Stimulated activated naive CD4-positive, alpha-beta T cell (primary cell): ENCODE results near the gene NXPE3.
"Not testable (repeated sequence)": the region's sequence is repeated elsewhere in the genome, so short reads cannot be mapped to it uniquely, and the experiment has no call there.

Source experiments
- DNase-seq, 6 experiments: peaks; one replicate each; lab custom pipeline; 2025; lab: John Stamatoyannopoulos, UW

Gene NXPE3

DNA sequence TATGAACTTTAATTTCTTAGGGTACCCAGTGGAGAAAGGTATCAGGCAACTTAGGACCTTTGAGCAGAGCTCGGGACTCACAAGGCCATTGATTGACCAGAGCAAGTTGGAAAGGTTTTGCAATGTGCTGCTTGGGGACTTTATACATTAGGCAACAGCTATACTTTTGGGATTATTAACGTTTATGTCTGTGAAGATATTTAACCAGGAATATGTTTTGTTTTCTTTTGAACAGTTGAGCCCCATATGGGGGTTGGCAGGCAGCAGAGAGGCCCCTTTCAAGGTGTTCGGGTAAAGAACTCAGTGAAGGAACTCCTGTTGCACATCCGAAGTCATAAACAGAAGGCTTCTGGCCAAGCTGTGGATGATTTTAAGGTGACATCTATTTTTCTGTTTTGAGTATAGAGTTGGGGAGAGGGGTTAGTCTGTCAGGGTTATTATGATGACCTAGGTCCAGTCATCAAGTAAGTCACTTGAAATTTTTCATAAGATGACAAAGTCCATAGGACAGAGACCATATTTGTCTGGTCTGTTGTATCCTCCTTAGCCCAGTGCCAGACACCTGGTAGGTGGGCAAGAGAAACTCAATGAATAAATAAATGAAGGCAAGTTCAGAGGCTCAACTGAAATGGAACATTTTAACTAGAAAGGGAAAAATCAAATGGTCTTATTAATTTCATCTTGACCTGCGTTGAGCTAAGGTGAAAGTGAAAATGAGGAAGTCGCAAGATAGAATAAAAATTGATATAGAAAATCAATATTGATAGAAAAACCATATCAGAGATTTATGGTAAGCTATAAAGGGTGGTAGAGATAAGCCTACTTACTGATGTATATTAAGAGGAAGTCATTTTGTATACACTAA lies 73.1 kb downstream of the NXPE3 start:
- DNase-seq: no peak

DNA sequence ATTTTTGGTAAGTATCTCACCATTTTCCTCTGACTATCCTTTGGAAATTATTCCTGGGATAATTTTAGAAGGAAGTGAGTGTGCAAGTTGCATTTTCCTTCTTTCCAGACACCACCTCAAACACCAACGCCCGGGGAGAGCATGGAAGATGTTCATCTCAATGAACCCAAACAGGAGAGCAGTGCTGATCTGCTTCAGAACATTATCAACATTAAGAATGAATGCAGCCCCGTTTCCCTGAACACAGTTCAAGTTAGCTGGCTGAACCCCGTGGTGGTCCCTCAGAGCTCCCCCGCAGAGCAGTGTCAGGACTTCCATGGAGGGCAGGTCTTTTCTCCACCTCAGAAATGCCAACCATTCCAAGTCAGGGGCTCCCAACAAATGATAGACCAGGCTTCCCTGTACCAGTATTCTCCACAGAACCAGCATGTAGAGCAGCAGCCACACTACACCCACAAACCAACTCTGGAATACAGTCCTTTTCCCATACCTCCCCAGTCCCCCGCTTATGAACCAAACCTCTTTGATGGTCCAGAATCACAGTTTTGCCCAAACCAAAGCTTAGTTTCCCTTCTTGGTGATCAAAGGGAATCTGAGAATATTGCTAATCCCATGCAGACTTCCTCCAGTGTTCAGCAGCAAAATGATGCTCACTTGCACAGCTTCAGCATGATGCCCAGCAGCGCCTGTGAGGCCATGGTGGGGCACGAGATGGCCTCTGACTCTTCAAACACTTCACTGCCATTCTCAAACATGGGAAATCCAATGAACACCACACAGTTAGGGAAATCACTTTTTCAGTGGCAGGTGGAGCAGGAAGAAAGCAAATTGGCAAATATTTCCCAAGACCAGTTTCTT lies 74.2 kb downstream of the NXPE3 start:
- no peak for DNase-seq

DNA sequence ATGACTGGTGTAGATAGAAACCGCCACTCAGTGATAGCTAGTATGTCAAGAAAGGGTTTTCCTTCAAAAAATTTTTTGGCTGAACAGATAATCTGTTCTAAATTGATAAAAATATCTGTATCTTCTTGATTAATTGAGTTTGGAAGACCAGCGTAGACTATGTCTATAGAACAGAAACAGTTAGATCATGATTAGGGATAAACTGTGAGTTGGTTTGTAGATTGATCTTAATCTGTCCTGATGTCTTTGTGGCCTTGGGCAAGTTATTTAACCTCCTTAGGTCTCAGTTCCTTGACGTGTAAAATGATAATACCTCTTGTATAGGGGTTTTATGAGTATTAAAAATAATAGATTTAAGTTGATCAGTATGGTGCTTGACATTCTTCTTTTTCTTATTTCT lies 75.0 kb downstream of the NXPE3 start:
- no peak for DNase-seq

DNA sequence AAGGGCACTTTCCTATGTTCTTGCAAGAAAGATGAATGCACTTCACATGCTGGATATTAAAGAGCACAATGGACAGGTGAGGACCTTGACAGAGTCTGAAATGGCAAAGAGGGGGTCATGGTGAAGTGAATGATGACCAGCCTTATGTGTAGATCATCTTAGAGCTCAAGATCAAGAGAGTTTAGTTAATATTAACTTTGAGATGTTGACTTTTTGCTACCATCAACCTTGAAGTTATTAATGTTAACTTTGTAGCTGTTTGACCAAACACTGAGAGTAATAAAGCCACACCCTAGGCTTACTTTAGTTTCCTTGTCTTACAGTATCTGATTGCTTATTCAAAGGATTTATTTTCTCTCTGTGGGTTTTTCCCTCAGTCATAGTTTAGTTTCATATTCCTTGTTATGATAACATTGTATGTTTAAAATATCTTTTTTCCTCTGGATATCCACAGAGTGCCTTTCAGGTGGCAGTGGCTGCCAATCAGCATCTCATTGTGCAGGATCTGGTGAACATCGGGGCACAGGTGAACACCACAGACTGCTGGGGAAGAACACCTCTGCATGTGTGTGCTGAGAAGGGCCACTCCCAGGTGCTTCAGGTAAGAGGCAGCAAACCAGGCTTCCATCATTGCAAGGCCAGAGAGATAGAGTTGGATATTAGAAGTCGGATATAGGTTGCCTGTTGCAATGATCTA lies 75.7 kb downstream of the NXPE3 start:
- peak in 1 of 6 experiments; percentile 15 for DNase-seq

DNA sequence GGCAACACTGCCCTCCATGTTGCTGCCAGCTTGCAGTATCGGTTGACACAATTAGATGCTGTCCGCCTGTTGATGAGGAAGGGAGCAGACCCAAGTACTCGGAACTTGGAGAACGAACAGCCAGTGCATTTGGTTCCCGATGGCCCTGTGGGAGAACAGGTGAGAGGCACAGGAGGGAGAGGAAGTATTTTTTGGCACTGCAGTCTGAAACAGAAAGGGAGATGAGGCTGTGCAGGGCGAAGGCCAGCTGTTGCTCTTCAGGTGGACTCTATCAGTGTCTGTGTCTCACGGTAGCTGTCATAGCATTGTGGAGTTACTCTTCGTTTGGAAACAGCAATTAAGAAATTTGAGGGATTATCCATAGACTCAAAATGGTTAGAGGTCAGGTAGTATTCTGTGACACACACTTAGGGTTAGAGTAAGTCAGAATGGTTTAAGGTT lies 78.3 kb downstream of the NXPE3 start:
- DNase-seq: no peak

DNA sequence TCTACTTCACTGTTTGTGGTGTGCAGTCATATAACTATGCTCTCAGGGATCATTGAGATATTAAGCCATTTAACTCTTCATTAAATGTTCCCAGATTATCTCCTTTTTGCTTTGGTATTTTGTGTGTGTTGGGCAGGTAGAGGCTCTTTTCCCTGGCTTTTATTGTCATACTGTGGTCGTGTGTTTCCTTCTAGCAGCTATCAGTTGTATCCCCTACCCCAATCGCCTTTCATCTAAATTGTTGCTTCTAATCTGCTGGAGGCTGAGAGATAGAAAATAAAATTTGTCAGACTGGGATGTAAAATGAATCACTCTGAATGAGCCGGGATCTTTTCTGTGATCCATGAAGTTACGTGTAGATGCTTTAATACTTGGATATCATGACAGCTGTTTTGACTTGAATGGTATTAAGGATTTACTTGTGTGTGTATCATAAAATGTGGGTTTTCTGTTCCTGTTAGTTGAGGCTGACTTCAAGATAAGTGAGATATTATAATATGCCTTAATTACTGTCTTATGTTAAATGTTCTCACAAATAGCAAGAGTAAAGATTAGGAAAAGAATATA lies 79.5 kb downstream of the NXPE3 start:
- no peak for DNase-seq

DNA sequence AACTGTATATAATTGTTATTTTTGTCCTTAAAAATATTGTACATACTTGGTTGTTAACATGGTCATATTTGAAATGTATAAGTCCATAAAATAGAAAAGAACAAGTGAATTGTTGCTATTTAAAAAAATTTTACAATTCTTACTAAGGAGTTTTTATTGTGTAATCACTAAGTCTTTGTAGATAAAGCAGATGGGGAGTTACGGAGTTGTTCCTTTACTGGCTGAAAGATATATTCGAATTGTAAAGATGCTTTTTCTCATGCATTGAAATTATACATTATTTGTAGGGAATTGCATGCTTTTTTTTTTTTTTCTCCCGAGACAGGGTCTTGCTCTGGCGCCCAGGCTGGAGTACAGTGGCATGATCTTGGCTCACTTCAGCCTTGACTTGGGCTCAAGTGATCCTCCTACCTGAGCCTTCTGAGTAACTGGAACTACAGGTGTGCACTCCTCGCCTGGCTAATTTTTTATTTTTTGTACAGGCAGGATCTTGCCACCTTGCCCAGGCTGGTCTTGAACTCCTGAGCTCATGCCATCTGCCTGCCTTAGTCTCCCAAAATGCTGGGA lies 81.0 kb downstream of the NXPE3 start:
- DNase-seq: no peak

DNA sequence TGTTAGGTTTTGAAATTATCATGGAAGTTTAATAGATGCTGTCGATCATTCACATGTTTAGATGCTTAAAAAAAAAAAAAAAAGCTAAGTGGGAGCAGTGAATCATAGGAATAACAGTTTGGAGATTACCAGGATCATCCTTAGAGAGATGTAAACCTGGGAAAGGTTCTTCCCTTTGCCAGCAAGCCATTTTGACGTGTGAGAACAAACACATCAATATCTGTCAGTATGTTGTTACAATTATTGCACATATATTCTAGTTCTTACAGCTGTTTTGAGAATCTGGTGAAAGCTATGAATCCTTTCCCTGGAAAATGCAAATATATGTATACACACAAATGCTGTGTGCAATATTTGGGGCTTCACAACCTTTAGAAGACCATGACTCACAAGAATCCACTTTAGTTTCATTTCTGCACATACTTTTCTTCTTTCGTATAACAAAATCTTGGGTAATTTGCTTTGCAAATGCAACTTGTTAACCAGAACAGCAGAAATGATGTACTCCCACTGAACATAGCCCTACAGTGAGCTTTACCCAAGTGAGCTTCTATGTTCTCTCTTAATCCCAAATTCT lies 82.3 kb downstream of the NXPE3 start:
- DNase-seq: no peak

DNA sequence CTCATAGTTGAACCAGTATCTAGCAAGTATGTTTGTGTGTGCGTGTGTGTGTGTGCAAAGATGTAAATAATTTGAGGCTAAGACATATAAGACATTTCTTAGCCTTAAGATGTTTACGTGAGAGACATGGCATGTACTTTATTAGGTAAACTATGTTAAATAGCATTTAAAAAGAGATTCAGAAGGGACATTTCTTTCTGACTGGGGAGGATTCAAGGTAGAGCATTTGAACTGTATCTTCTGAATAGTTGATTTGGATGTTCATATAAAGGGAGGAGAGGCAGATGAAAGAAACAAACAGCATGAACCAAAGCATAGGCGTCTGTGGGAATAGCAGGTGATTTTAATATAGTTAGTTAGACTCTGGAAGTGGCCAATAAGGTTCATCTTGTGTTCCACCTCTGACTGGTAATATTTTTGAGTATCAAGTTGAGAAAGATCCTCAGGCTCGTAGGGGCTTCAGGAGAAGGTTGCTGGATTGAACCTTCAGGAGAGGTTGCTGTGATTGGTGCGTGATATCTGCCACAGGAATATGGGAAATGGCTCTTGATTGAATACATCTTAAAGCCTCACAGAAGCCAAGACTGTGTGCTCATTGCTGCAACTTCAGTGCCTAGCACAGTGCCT lies 82.9 kb downstream of the NXPE3 start:
- DNase-seq: peak in 2 of 6 experiments; percentile 36 to 40

DNA sequence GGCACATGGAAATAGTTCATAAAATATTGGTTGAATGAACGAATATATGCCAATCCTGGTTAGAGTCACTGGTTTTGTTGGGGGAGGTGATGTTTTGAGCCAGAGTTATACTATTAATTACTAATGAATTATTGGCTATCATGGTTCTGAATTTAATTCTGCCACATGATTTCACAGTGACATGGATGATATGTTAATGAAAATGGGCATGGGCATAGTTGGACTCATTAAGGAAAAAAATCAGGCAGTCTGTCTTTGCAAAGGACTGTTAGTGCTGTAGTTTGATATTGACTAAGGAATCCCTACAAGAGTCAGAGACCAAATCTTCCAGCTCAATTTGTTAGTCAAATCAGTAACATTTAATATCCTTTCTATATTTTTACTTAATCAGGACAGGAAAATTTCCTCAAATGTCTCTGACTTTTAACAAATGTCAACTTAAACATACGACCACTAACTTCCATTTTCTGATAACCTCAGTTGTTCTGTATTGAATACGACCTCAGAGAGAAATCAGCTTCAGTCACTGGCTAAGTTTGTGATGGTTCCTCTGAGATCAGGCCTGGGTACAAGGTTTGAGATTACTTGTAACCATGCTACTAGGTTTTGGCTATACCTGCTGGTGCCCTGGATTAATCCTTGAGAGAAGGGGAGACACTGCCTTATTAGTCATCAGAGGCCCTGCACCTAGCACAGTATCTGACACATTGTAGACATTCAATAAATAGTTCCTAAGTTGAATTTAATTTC lies 83.6 kb downstream of the NXPE3 start:
- DNase-seq: peak in 1 of 6 experiments; percentile 30

DNA sequence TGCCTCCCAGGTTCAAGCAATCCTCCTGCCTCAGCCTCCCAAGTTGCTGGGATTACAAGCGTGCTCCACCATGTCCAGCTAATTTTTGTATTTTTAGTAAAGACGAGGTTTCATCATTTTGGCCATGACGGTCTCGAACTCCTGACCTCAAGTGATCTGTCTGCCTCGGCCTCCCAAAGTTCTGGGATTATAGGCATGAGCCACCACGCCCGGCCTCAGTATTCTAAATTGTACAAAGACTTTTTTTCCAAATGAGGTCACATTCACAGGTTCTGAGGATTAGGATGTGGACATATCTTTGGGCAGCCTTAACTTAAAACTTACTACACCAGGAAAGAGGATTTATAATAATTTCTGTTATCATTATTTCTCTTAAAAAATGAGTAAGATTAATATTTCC lies 85.9 kb downstream of the NXPE3 start:
- DNase-seq: not testable (repeated sequence)

DNA sequence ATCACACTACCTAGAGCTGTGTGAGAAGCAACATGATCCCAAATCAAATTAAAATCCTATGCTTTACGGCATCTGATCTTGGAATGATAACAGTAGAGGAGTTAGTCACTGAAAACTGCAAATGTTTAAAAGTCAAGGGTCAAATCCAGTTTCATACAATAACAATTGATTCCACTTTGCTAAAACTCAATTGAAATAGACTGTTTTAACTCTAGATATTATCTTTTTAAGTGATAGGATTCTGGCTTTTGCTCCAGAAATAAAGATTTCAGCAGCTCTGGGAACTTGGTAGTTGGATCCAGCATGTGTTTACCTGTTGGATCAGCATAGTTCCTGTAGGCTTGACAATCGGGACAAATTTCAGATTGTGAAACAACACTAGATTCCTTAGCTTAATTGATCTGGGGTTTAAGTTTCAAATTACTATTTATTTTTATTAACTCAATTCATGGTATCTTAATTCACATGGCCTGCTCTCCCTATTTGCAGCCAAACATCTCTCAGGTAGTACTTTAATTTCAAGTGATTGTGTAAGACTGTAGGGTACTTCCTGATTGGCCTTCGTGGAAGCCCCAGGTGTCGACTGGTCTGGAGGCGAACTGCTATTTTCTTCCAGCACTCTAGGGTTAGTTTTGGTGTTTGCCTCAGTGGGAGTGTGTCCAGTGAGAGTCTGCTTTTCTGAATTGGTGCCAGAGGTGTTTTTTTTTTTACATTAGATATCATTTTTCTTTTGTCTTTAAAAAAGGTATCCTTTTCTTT lies 86.9 kb downstream of the NXPE3 start:
- no peak for DNase-seq

DNA sequence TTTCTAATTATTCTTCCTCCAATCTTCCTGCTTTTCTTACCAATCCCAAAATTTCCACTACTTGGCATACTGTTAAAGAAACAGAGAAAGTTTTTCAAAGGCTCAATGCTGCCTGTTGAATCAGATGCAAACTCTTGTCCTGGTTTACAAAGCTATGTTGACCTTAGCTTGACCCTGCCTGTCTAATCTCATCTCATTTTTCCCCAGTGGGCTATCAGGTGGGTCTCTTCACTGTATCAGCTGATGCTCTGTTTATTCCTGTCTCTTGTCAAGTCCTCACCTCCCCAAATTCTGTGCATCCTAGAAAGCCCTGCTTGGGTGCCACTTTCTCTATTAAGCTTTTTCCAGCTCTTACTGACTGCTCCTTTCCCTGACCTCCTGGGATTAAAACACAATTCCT lies 88.5 kb downstream of the NXPE3 start:
- DNase-seq: no peak

DNA sequence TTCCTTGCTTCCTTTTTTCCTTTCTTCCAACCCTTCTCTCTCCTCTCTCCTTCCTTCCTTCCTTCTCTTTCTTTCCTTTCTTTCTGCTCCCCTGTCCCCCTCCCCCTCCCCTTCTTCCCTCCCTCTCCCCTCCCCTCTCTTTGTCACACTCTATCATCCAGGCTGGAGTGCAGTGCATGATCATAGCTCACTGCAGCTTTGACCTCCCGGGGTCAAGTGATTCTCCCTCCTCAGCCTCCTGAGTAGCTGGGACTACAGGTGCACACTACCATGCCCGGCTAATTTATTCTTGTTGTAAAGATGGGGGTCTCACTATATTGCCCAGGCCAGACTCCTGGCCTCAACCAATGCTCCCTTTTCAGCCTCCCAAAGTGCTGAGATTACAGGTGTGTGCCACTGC lies 89.0 kb downstream of the NXPE3 start:
- DNase-seq: no peak

DNA sequence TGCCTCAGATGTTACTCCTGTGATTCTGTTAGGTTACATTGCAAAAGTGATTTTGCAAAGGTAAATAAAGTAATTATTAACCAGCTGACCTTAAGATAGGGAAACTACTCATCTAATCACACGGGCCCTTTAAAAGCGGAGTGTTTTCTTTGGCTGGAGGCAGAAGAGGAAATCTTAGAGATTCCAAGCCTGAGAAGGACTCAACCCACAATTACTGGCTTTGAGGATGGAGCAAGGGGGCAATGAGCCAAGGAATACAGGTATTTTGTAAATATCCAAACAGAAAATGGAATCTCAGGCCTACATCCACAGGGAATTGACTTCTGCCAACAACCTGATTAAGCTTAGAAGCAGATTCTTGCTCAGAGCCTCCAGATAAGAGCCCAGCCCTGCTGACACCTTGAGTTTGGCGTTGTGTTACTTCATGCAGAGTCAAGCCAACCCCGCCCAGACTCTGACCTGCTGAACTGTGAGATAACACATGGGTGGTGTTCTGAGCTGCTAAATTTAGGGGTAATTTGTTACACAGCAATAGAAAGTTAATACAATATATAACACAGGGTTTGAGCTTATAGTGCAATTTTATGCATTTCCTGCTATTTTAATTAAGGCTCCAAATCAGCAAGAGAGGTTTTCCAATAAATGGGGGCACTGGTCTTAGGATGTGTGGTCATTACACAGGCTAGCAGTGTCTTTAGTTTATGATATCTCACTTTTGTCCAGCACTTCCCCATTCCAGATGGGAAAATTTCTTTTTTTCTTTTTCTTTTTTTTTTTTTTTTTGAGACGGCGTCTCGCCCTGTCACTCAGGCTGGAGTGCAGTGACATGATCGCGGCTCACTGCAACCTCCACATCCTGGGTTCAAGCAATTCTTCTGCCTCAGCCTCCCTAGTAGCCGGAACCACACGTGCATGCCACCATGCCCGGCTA lies 89.8 kb downstream of the NXPE3 start:
- DNase-seq: no peak

DNA sequence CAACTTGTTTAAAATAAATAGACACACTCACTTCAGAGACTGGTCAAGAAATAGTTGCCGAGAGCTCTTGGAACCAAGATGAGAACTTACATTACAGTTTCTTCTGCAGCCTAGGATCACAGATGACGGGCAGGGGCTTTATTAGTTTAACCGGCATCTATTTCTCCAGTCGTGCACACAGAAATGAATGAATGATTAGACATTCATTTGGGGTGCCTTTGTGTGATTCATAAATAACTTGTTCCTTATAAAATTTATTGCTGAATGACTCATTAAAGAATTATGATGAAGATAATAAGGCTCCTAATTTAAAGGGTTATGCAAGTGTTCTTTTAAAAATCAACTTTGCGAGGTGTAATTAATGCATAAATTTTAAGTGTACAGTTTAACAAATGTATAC lies 91.1 kb downstream of the NXPE3 start:
- DNase-seq: no peak

DNA sequence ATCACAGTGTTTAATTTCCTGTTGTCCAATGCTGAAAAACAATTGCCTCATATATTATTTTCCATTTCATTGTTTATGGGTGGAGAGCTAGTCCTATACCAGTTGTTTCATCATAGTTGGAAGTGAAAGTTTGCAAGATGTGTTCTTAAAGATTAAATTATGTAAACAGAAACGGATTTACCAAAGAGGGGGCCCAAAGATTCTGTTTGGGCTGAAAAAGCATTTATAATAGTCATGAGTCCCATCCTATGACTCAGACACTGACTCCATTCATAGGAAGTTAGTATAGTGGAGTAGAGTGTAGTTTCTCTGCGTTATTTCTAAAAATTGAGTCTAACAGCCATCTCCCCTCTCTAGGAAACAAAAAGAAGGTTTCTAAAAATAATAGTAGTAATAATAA lies 94.6 kb downstream of the NXPE3 start:
- no peak for DNase-seq

DNA sequence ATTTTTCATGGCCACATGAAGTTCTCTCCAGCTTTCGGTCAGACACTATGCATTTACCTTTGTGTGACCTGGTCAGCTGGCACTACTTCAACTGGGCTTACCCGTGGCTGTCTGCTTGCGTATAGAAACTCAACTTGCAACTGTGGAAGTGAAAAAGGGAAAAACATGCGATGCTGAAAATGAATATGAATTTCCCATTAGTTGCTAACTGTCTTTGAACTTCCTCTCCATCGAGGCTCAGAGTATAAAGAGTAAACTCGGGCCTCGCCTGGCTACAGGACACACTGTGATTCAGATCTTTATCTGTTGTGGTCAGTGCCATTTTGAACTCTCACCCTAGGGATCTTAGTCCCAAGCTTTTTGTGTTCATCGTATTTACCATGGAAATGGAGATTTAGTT lies 97.1 kb downstream of the NXPE3 start:
- DNase-seq: no peak
